Suprapubic skin (tissue), 3 donors: ENCODE measurements around the gene TSEN54.

ENCODE experiments used
- CTCF ChIP-seq, 2 donors: fragments of 200-600 bp in 1 of 2; fragments of 450-650 bp in 1 of 2; sonication (generic) in 1 of 2; IDR thresholded peaks; one replicate each; pipeline ENCODE4 v1.5.1; 2016 to 2019; ENCODE audit warnings: antibody characterized with exemption in 2 of 2, mild to moderate bottlenecking in 1 of 2, moderate library complexity in 1 of 2
- POLR2A ChIP-seq, 2 donors: fragments of 450-650 bp; IDR thresholded peaks; one replicate each; pipeline ENCODE4 v1.6.1; 2017; ENCODE audit warnings: antibody characterized with exemption in 2 of 2, mild to moderate bottlenecking in 2 of 2, moderate library complexity in 2 of 2

- TF ChIP-seq CTCF (IDR thresholded peaks at IDR 0.05): no peak
- TF ChIP-seq POLR2A (IDR thresholded peaks at IDR 0.05): no peak
Measured at GRCh38 chr17:75557075-75557851, 40.9 kb downstream of the TSEN54 start.
